Hepatocyte (in vitro differentiated cells): ENCODE results near the gene GSG1. TPM values are rescaled to one million over a fixed set of nuclear protein-coding genes. Genes with fewer than 3 reads are reported as not detected.

Source experiments
- DNase-seq: peaks from one replicate; pipeline ENCODE4 v3.0.0-alpha.2; 2016; ENCODE audit warnings: low spot score
- H2AFZ ChIP-seq: fragments of 200-600 bp; sonication (generic); 2 replicates; pipeline ENCODE4 v1.6.0; 2016; ENCODE audit warnings: antibody characterized with exemption, mild to moderate bottlenecking
- H3K27ac ChIP-seq: fragments of 200-600 bp; sonication (generic); 2 replicates; pipeline ENCODE4 v1.5.1; 2016; ENCODE audit warnings: mild to moderate bottlenecking
- H3K27me3 ChIP-seq: fragments of 200-600 bp; sonication (generic); 2 replicates; pipeline ENCODE4 v1.6.1; 2016
- H3K36me3 ChIP-seq: fragments of 200-600 bp; sonication (generic); replicated peaks from 2 replicates; pipeline ENCODE4 v1.5.1; 2016; ENCODE audit warnings: low read depth; ENCODE audit not compliant: insufficient read depth
- H3K4me1 ChIP-seq: fragments of 200-600 bp; sonication (generic); 2 replicates; pipeline ENCODE4 v1.5.1; 2016; ENCODE audit warnings: mild to moderate bottlenecking, moderate library complexity; ENCODE audit not compliant: insufficient read depth
- H3K4me2 ChIP-seq: fragments of 200-600 bp; sonication (generic); 2 replicates; pipeline ENCODE4 v1.6.0; 2016
- H3K4me3 ChIP-seq: fragments of 200-600 bp; sonication (generic); 2 replicates; pipeline ENCODE4 v1.5.1; 2016; ENCODE audit warnings: mild to moderate bottlenecking
- H3K79me2 ChIP-seq: fragments of 200-600 bp; sonication (generic); 2 replicates; pipeline ENCODE4 v1.6.0; 2017; ENCODE audit warnings: mild to moderate bottlenecking
- H3K9me2 ChIP-seq: fragments of 200-600 bp; sonication (generic); replicated peaks from 2 replicates; pipeline ENCODE4 v1.6.0; 2017; ENCODE audit warnings: mild to moderate bottlenecking; ENCODE audit not compliant: insufficient read depth
- H3K9me3 ChIP-seq: fragments of 200-600 bp; sonication (generic); 2 replicates; pipeline ENCODE4 v1.5.1; 2016; ENCODE audit warnings: low read depth, mild to moderate bottlenecking
- H4K20me1 ChIP-seq: fragments of 200-600 bp; sonication (generic); 2 replicates; pipeline ENCODE4 v1.6.0; 2016; ENCODE audit warnings: mild to moderate bottlenecking; ENCODE audit not compliant: insufficient read depth, poor library complexity, severe bottlenecking
- EZH2 ChIP-seq: fragments of 200-600 bp; sonication (generic); IDR thresholded peaks from 2 replicates; pipeline ENCODE4 v1.6.1; 2016; ENCODE audit warnings: antibody characterized with exemption, mild to moderate bottlenecking, borderline replicate concordance
- EZH2phosphoT487 ChIP-seq: fragments of 200-600 bp; sonication (generic); IDR thresholded peaks from one replicate; pipeline ENCODE4 v1.6.1; 2018; ENCODE audit warnings: antibody characterized with exemption, mild to moderate bottlenecking, low read depth, moderate library complexity; ENCODE audit not compliant: unreplicated experiment, severe bottlenecking
- WGBS: methylation state at CpG from one replicate; pipeline ENCODE4 v1.1.6; 2016; ENCODE audit warnings: low lambda C conversion rate; ENCODE audit errors: missing lambda C conversion rate; 5-methylcytosine and 5-hydroxymethylcytosine counted together
- polyA plus RNA-seq: library from polyadenylated mRNA; unstranded; fragments of >200 nt; fragmentation: Nextera tagmentation; extraction: Ambion mirVana; gene quantifications from 2 replicates; pipeline ENCODE4 v1.2.1, GENCODE V29; 2016
- total RNA-seq: library from RNA; depleted of rRNA; stranded (reverse); fragments of >200 nt; gene quantifications from 2 replicates; pipeline ENCODE4 v1.2.3, GENCODE V29; 2014
- TF ChIP-seq, protein P1 (sequence below): fragments of 200-600 bp; sonication (generic); IDR thresholded peaks from 2 replicates; pipeline ENCODE4 v1.5.1; 2016; ENCODE audit warnings: antibody characterized with exemption, mild to moderate bottlenecking; ENCODE audit not compliant: poor library complexity

GSG1 gene
- total and polyA plus RNA-seq, 2 experiments from 2014 or later, result 0.37 TPM; not detected in 1

DNA sequence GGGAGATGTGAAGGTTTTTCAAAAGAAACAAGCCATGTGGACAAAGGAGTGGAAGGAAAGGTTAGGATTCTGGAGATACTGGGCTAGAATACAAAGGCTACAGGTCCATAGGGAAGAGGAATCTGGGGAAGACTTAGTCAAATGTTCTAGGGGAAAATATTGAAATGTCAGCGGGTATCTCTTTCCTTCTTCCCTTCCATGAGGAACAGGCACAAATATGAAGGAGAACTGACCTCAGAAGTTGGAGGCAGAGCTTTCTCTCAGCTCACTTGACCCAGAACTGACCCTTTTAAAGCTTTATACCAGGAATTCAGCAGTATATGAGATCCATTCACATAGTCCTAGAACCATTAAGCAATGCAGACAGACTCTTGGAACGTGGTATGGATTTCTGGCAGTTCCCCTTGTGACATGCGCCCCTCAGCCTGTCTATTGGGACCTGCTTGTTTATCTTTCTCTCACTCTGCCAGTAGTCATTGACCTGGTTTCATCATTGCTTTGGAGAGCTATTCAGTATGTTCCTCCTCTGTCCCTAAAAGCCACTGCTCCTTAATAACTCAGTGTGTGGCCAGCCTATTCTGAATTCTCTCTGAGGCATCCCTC is 43.0 kb upstream of the GSG1 start:
- TF ChIP-seq, protein P1, sequence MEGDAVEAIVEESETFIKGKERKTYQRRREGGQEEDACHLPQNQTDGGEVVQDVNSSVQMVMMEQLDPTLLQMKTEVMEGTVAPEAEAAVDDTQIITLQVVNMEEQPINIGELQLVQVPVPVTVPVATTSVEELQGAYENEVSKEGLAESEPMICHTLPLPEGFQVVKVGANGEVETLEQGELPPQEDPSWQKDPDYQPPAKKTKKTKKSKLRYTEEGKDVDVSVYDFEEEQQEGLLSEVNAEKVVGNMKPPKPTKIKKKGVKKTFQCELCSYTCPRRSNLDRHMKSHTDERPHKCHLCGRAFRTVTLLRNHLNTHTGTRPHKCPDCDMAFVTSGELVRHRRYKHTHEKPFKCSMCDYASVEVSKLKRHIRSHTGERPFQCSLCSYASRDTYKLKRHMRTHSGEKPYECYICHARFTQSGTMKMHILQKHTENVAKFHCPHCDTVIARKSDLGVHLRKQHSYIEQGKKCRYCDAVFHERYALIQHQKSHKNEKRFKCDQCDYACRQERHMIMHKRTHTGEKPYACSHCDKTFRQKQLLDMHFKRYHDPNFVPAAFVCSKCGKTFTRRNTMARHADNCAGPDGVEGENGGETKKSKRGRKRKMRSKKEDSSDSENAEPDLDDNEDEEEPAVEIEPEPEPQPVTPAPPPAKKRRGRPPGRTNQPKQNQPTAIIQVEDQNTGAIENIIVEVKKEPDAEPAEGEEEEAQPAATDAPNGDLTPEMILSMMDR, result no peak
- TF ChIP-seq EZH2 (no peak), EZH2phosphoT487 (no peak)
- no peaks in the 10 kb centered on the region for H3K9me3 ChIP-seq
- no peaks in the 10 kb centered on the region for H3K27me3 ChIP-seq

DNA sequence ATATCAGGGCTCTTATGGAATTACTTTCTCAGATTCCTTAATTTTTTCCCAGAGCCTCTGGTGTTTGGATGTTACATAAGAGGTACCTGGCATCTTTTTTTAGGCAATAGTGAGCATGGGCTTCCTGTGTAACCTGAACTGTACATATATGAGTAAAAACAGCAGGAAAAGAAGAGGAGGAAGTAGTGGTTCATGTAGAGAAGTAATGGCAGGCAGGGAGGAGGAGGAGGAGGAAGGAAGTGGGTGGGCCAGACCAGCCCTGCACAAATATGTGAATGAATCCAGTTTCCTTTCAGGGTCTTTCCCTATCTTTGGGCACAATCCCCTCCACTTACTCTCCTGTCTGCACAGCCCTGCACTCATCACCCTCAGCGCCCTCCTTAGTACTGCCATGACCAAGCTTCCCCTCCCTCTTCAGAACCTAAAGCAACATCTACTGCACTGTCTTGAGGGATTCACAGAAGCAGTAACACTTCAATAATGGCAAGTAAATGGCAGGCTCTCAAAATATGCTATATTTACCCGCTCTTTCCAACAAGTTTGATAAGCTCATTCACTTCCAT is 40.9 kb upstream of the GSG1 start:
- Histone ChIP-seq H4K20me1 (no peaks in the 10 kb centered on the region), H3K9me2 (no peaks in the 10 kb centered on the region), H3K4me3 (no peak overlapping the region), H3K79me2 (no peaks in the 10 kb centered on the region), H3K4me2 (no peak overlapping the region), H2AFZ (no peak overlapping the region), H3K4me1 (peaks cover 15% of the 10 kb centered on the region), H3K27ac (no peak overlapping the region), H3K27me3 (no peaks in the 10 kb centered on the region), H3K36me3 (no peaks in the 10 kb centered on the region), H3K9me3 (no peaks in the 10 kb centered on the region)
- TF ChIP-seq EZH2phosphoT487, result no peak
- no peak for TF ChIP-seq EZH2
- TF ChIP-seq, protein P1, result no peak
- no peak for DNase-seq
- WGBS, result 88% methylated on average over 2 of the region's 2 CpGs

More for the DNA sequence above, 43.0 kb upstream of the GSG1 start:
- H3K27ac ChIP-seq, result no peak overlapping the region
- H4K20me1 ChIP-seq, result no peaks in the 10 kb centered on the region
- H3K9me2 ChIP-seq, result no peaks in the 10 kb centered on the region
- no peak for DNase-seq
- WGBS, result 77% methylated on average over 3 of the region's 3 CpGs
- no peak overlapping the region for H3K4me2 ChIP-seq
- no peak overlapping the region for H3K4me3 ChIP-seq
- H3K79me2 ChIP-seq, result no peaks in the 10 kb centered on the region
- no peaks in the 10 kb centered on the region for H3K36me3 ChIP-seq
- peaks cover 15% of the 10 kb centered on the region for H3K4me1 ChIP-seq
- H2AFZ ChIP-seq, result no peak overlapping the region

DNA sequence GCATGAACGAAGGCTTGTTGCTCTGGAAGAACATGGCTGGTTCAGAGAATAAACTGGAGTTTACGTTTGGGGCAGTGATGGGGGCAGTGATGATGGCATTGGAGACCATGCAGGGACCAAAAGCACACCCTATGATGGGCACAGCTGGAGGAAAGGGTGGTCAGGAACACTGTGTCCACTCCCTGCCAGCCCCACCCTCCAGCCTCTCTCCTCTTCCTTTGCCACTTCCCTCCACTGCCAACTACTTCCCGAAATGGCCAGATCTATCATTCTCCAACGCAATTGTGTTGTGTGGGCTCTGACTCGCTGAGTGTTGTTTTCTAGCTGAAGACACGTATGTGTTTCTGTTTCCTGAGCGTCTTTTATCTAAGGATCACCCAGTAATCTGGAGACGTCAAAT is 39.3 kb upstream of the GSG1 start:
- H4K20me1 ChIP-seq, result no peaks in the 10 kb centered on the region
- no peaks in the 10 kb centered on the region for H3K27me3 ChIP-seq
- TF ChIP-seq, protein P1, result no peak
- TF ChIP-seq EZH2 (no peak), EZH2phosphoT487 (no peak)
- no peaks in the 10 kb centered on the region for H3K9me2 ChIP-seq
- H3K36me3 ChIP-seq, result no peaks in the 10 kb centered on the region
- H3K4me2 ChIP-seq, result no peak overlapping the region
- no peak for DNase-seq
- no peak overlapping the region for H3K27ac ChIP-seq
- H2AFZ ChIP-seq, result no peak overlapping the region
- H3K79me2 ChIP-seq, result no peaks in the 10 kb centered on the region
- no peaks in the 10 kb centered on the region for H3K9me3 ChIP-seq
- WGBS, result 94% methylated on average over 8 of the region's 8 CpGs
- peaks cover 2% of the 10 kb centered on the region for H3K4me1 ChIP-seq
- no peak overlapping the region for H3K4me3 ChIP-seq
